Esophagus squamous epithelium (tissue), 5 donors: ENCODE data around the gene PRKCA. TPM values are rescaled to one million over a fixed set of nuclear protein-coding genes. Genes with fewer than 3 reads are reported as not detected.
A peak's percentile ranks its signal among the peaks of the same experiment; 100 is the strongest.
"Not testable (repeated sequence)": the region's sequence is repeated elsewhere in the genome, so short reads cannot be mapped to it uniquely, and the experiment has no call there.

Experiments
- DNase-seq: peaks from one replicate; lab custom pipeline; 2025; lab: John Stamatoyannopoulos, UW
- H3K27ac ChIP-seq, 4 donors: fragments of 200-600 bp; sonication (generic); one replicate each; pipeline ENCODE4 v1.5.1; 2016 to 2019; ENCODE audit warnings: mild to moderate bottlenecking in 1 of 4
- H3K27me3 ChIP-seq, 4 donors: fragments of 200-600 bp; sonication (generic); 1 replicate in 3 of 4; 2 replicates in 1 of 4; pipeline versions ENCODE4 v1.5.1 to v1.6.0; 2017 to 2021; ENCODE audit warnings: antibody characterized with exemption in 1 of 4
- H3K36me3 ChIP-seq, 3 donors: fragments of 200-600 bp; sonication (generic); one replicate each; pipeline ENCODE4 v1.5.1; 2016 to 2019
- H3K4me1 ChIP-seq, 3 donors: fragments of 200-600 bp; sonication (generic); one replicate each; pipeline ENCODE4 v1.5.1; 2017 to 2019
- H3K4me3 ChIP-seq, 4 donors: fragments of 200-600 bp; sonication (generic); 1 replicate in 3 of 4; 2 replicates in 1 of 4; pipeline ENCODE4 v1.5.1; 2016 to 2019; ENCODE audit warnings: mild to moderate bottlenecking in 2 of 4, moderate library complexity in 1 of 4
- H3K9me3 ChIP-seq, 3 donors: fragments of 200-600 bp; sonication (generic); one replicate each; pipeline ENCODE4 v1.5.1; 2016 to 2019
- CTCF ChIP-seq, 6 experiments: fragments of 450-650 bp in 4 of 6; fragments of 200-600 bp in 2 of 6; sonication (generic) in 2 of 6; IDR thresholded peaks; one replicate each; pipeline ENCODE4 v1.5.1; 2016 to 2019; ENCODE audit warnings: antibody characterized with exemption in 6 of 6, mild to moderate bottlenecking in 4 of 6, moderate library complexity in 4 of 6
- POLR2A ChIP-seq, 4 donors: fragments of 450-650 bp; IDR thresholded peaks; one replicate each; pipeline ENCODE4 v1.6.1; 2017; ENCODE audit warnings: antibody characterized with exemption in 4 of 4, mild to moderate bottlenecking in 4 of 4, moderate library complexity in 3 of 4
- WGBS, 2 donors: methylation state at CpG; one replicate each; pipeline ENCODE4 v1.1.5; 2018; 5-methylcytosine and 5-hydroxymethylcytosine counted together
- intact Hi-C: fragments of 100-400 bp; cut with DNase I; formaldehyde crosslinking; loops from one replicate; pipeline ENCODE4 v1.15.0; 2022
- total RNA-seq, 4 donors: library from RNA; depleted of rRNA; stranded (reverse); fragments of >200 nt; gene quantifications; one replicate each; pipeline ENCODE4 v1.1.0, GENCODE V29; 2016
- donor health status: DM: yes; HTN: yes; CAD: no.

The PRKCA gene
- total RNA-seq, 4 donors from 2014 or later = 2.4 to 9.2 (median 4.2) TPM

- intact Hi-C loops = no loop called here
- Histone ChIP-seq H3K4me3 (no peak overlapping the region), H3K27ac (no peak overlapping the region), H3K27me3 (peaks cover 0 to 12% (median 0%) of the 10 kb centered on the region in 4 donors), H3K9me3 (no peaks in the 10 kb centered on the region), H3K4me1 (no peaks in the 10 kb centered on the region), H3K36me3 (no peaks in the 10 kb centered on the region)
- 75 to 94% methylated on average over 2 of the region's 2 CpGs for WGBS, 2 donors
- TF ChIP-seq POLR2A (IDR thresholded peaks at IDR 0.05) (no peak), CTCF (IDR thresholded peaks at IDR 0.05) (no peak)
- no peak for DNase-seq
Observed at GRCh38 chr17:66287911-66288310, 14.5 kb upstream of the PRKCA start.

- no peaks in the 10 kb centered on the region for H3K36me3 ChIP-seq
- no peak overlapping the region for H3K4me3 ChIP-seq
- no peaks in the 10 kb centered on the region for H3K9me3 ChIP-seq
- no peaks in the 10 kb centered on the region for H3K4me1 ChIP-seq
- intact Hi-C loops = no loop called here
- TF ChIP-seq POLR2A (IDR thresholded peaks at IDR 0.05) (no peak), CTCF (IDR thresholded peaks at IDR 0.05) (peak in 2 of 6 experiments; percentile 4 to 12)
- WGBS, 2 donors = 73 to 76% methylated on average over 4 of the region's 4 CpGs
- peaks cover 0 to 12% (median 0%) of the 10 kb centered on the region in 4 donors for H3K27me3 ChIP-seq
- H3K27ac ChIP-seq = no peak overlapping the region
- no peak for DNase-seq
Observed at GRCh38 chr17:66290101-66290722, 12.2 kb upstream of the PRKCA start.

GRCh38 chr17:66292353-66292752, 10.1 kb upstream of the PRKCA start:
- Histone ChIP-seq H3K36me3 (no peaks in the 10 kb centered on the region), H3K9me3 (no peaks in the 10 kb centered on the region), H3K4me1 (no peaks in the 10 kb centered on the region), H3K27ac (no peak overlapping the region), H3K4me3 (no peak overlapping the region), H3K27me3 (peaks cover 0 to 12% (median 0%) of the 10 kb centered on the region in 4 donors)
- no peak for DNase-seq
- intact Hi-C loops = no loop called here
- TF ChIP-seq CTCF (IDR thresholded peaks at IDR 0.05) (no peak), POLR2A (IDR thresholded peaks at IDR 0.05) (no peak)
- 96 to 100% methylated on average over 3 of the region's 3 CpGs for WGBS, 2 donors

- no peak for DNase-seq
- no peaks in the 10 kb centered on the region for H3K36me3 ChIP-seq
- no peaks in the 10 kb centered on the region for H3K9me3 ChIP-seq
- no peak overlapping the region for H3K4me3 ChIP-seq
- 84 to 85% methylated on average over 6 of the region's 6 CpGs for WGBS, 2 donors
- peaks cover 0 to 2% (median 0%) of the 10 kb centered on the region in 4 donors for H3K27me3 ChIP-seq
- intact Hi-C loops = no loop called here
- no peak overlapping the region for H3K27ac ChIP-seq
- peaks cover 0 to 6% (median 1%) of the 10 kb centered on the region in 3 donors for H3K4me1 ChIP-seq
- no peak for TF ChIP-seq CTCF (IDR thresholded peaks at IDR 0.05)
- TF ChIP-seq POLR2A (IDR thresholded peaks at IDR 0.05) = no peak
Observed at GRCh38 chr17:66296289-66296725, 6.1 kb upstream of the PRKCA start.

GRCh38 chr17:66297443-66297842, 5.0 kb upstream of the PRKCA start:
- 84 to 94% methylated on average over 9 of the region's 9 CpGs for WGBS, 2 donors
- not testable (repeated sequence) for DNase-seq

More at GRCh38 chr17:66297443-66297842, 5.0 kb upstream of the PRKCA start:
- intact Hi-C loops, H3K4me3 ChIP-seq, H3K27ac ChIP-seq, H3K27me3 ChIP-seq, H3K9me3 ChIP-seq, H3K36me3 ChIP-seq: not testable (repeated sequence)
- peaks cover 3 to 13% (median 5%) of the 10 kb centered on the region in 3 donors for H3K4me1 ChIP-seq
